CD4-positive, alpha-beta T cell treated with Interferon gamma for 1 hour (primary cell): ENCODE measurements around the gene TMEM59L.

ENCODE experiments used
- DNase-seq: peaks from one replicate; pipeline ENCODE4 v3.0.0-alpha.2; 2020

Gene TMEM59L

GRCh38 chr19:18609717-18610051, 3.0 kb upstream of the TMEM59L start:
- no peak for DNase-seq

DNA sequence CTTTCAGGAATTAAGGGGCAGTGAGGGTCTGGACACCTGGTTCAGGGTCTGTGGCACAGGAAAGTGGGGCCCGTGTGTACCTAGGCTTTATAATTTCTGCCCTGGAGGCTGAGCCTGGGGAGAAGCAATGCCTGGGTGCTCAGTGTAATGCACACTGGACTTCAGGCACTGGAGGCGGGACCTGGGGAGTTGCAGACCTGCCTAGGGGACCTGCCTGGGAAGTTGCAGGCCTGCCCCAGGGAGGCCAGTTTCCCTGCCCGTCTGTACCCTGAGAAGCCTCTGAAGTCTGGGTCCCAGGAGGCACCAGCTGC, 2.5 kb upstream of the TMEM59L start:
- DNase-seq = no peak

- DNase-seq = no peak
These were observed 1.9 kb upstream of the TMEM59L start for GRCh38 chr19:18610556-18611326.

GRCh38 chr19:18611327-18612050, 1.2 kb upstream of the TMEM59L start:
- DNase-seq = no peak

GRCh38 chr19:18612051-18612771, 459 bp upstream of the TMEM59L start:
- no peak for DNase-seq

DNA sequence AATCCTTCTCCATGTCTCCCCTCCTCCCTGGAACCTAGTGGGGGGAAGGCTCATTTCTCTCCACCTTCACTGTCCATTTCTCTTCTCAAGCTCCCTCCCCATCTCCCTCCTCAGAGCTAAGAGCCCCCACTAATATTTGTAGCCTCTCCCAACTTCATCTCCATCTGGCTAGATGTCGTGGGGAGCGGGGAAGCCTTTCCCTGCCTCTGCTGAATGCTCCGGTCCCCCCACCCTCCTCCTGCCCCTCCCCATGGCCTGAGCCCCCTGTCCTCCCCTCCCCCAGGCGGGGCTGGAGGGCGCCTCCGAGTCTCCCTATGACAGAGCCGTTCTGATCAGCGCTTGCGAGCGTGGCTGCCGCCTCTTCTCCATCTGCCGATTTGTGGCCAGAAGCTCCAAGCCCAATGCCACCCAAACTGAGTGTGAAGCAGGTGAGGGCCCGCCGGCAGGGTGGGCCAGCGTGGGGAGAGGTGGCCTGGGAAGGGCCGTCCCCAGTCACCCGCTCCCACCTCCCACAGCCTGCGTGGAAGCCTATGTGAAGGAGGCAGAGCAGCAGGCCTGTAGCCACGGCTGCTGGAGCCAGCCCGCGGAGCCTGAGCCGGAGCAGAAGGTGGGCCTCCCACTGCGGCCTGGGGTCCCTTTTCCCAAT, 1.0 kb downstream of the TMEM59L start:
- no peak for DNase-seq

- no peak for DNase-seq
These were observed 3.4 kb downstream of the TMEM59L start for GRCh38 chr19:18616023-18616422.

GRCh38 chr19:18617562-18617961, 4.9 kb downstream of the TMEM59L start:
- no peak for DNase-seq

DNA sequence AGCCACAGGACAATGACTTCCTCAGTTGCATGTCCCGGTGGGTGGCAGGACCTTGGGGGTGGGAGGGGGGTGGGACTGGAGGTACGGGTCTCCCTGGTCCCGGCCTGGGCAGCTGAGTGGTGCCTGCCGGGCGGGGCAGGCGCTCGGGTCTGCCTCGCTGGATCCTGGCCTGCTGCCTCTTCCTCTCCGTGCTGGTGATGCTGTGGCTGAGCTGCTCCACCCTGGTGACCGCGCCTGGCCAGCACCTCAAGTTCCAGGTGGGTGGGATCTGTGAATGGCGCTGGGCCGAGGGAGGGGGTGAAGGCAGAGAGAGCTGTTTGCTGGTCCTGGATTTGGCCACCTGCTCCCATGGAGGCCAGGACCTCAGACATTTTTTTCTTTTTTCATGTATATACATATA, 5.6 kb downstream of the TMEM59L start:
- no peak for DNase-seq

- DNase-seq = no peak
These were observed 7.6 kb downstream of the TMEM59L start for GRCh38 chr19:18620311-18620710.

GRCh38 chr19:18620902-18621301, 8.2 kb downstream of the TMEM59L start:
- no peak for DNase-seq

- no peak for DNase-seq
These were observed 14.2 kb downstream of the TMEM59L start for GRCh38 chr19:18626906-18627305.

GRCh38 chr19:18629166-18630088, 16.8 kb downstream of the TMEM59L start:
- DNase-seq = no peak

DNA sequence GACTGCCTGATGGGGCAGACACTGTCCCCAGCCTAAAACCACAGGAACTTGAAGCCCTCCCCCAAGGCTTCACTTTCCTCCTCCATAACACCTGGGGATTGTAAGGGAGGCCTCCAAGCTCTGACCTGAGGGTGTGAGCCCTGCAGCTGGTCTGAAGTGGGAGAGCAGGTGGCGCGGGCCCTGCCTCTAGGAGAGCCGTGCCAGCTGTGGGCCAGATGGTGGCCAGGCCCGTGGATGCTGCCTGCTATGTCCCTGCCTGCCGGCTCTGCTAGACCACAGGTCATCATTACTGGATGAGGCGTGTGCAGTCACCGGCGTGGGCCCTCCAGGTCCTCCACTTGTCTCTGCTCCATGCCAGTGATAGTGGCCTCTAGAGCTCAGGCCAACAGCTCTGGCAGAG, 20.7 kb downstream of the TMEM59L start:
- no peak for DNase-seq

- no peak for DNase-seq
These were observed 22.1 kb downstream of the TMEM59L start for GRCh38 chr19:18634612-18635297.

GRCh38 chr19:18635831-18636182, 23.1 kb downstream of the TMEM59L start:
- no peak for DNase-seq

- DNase-seq = peak; percentile 97
These were observed 23.7 kb downstream of the TMEM59L start for GRCh38 chr19:18636183-18636968.

DNA sequence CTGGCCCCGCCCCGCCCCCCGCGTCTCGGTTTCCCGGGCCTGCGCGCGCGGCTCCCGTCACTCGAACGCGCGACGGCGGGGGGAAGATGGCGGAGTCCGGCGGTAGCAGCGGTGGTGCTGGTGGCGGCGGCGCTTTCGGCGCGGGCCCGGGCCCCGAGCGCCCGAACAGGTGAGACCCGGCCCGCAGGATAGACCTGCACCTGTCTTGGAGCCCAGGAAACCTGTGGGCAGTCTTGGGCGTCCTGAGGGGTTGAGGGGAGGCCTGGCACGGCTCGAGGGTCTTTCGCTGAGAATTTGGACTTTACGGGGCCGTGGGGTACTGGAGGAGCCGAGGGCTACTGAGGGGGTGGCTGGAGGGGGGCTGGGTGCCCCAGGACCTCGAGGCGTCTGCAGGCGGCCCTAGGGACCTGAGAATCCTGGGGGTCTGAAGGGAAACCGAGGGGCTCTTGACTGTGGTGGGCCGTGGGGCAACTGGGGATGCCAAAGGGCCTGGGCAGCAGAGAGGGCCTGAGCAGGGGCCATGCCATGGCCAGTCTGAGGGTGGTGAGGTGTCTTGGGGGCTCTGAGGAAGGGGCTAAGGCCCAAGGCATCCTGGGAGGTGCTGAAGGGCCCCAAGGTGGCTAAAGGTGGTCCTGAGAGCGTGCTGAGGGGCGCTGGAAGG, 24.4 kb downstream of the TMEM59L start, which contains the start of gene KLHL26:
Gene KLHL26, plus strand, starts transcription at position 60 of the 661 bp plus-strand sequence. Its CDS starts 27 bp downstream, at position 87.
- no peak for DNase-seq

GRCh38 chr19:18637673-18638630, 25.3 kb downstream of the TMEM59L start:
- no peak for DNase-seq
